Stimulated activated CD8-positive, alpha-beta memory T cell treated with anti-CD3 and anti-CD28 coated beads, Interleukin-2, amount 100 ng/mL, for 1 hour (primary cell): ENCODE results near the gene SORCS2.

Source experiments
- DNase-seq, 2 donors: peaks; one replicate each; pipeline ENCODE4 v3.0.0-alpha.2; 2020; ENCODE audit warnings: low read depth in 2 of 2

Gene SORCS2

GRCh38 chr4:7507381-7507780 lies 315.0 kb downstream of the SORCS2 start:
- no peak for DNase-seq

GRCh38 chr4:7510066-7510465 lies 317.7 kb downstream of the SORCS2 start:
- DNase-seq, result no peak

GRCh38 chr4:7510538-7510937 lies 318.2 kb downstream of the SORCS2 start:
- DNase-seq, result no peak

GRCh38 chr4:7511525-7511924 lies 319.2 kb downstream of the SORCS2 start:
- DNase-seq, result no peak

- DNase-seq, result no peak
These were observed 320.1 kb downstream of the SORCS2 start for GRCh38 chr4:7512428-7512827.

- no peak for DNase-seq
These were observed 320.6 kb downstream of the SORCS2 start for GRCh38 chr4:7512946-7513345.

- DNase-seq, result no peak
These were observed 321.3 kb downstream of the SORCS2 start for GRCh38 chr4:7513671-7514070.

- no peak for DNase-seq
These were observed 321.9 kb downstream of the SORCS2 start for GRCh38 chr4:7514281-7514680.

- DNase-seq, result no peak
These were observed 322.5 kb downstream of the SORCS2 start for GRCh38 chr4:7514789-7515188.

GRCh38 chr4:7515390-7515902 lies 323.1 kb downstream of the SORCS2 start:
- DNase-seq, result no peak

- no peak for DNase-seq
These were observed 323.9 kb downstream of the SORCS2 start for GRCh38 chr4:7516096-7516772.

GRCh38 chr4:7516773-7517144 lies 324.4 kb downstream of the SORCS2 start:
- DNase-seq, result no peak

- DNase-seq, result no peak
These were observed 326.7 kb downstream of the SORCS2 start for GRCh38 chr4:7518871-7519637.

- no peak for DNase-seq
These were observed 327.5 kb downstream of the SORCS2 start for GRCh38 chr4:7519638-7520376.

GRCh38 chr4:7521666-7522065 lies 329.3 kb downstream of the SORCS2 start:
- DNase-seq, result no peak

- no peak for DNase-seq
These were observed 330.3 kb downstream of the SORCS2 start for GRCh38 chr4:7522452-7523220.

- no peak for DNase-seq
These were observed 331.2 kb downstream of the SORCS2 start for GRCh38 chr4:7523526-7523925.

- no peak for DNase-seq
These were observed 331.8 kb downstream of the SORCS2 start for GRCh38 chr4:7524064-7524682.

- no peak for DNase-seq
These were observed 332.5 kb downstream of the SORCS2 start for GRCh38 chr4:7524843-7525242.

- no peak for DNase-seq
These were observed 334.2 kb downstream of the SORCS2 start for GRCh38 chr4:7526491-7526890.

GRCh38 chr4:7526929-7527535 lies 334.7 kb downstream of the SORCS2 start:
- no peak for DNase-seq
